HG03060 (cell line): ENCODE measurements around the gene AVP.
"Not testable (repeated sequence)": the region's sequence is repeated elsewhere in the genome, so short reads cannot be mapped to it uniquely, and the experiment has no call there.

Source experiments
- ATAC-seq: cut with Tn5 transposase; IDR thresholded peaks from one replicate; pipeline ENCODE4 v1.9.1; 2021; ENCODE audit warnings: low read depth, moderate number of reproducible peaks; ENCODE audit not compliant: unreplicated experiment

AVP gene

GRCh38 chr20:3084283-3084985 lies at the start of gene AVP:
Gene AVP (minus strand): TSS chr20:3084724. CDS start chr20:3084674, 50 bp downstream.
- ATAC-seq: no peak

GRCh38 chr20:3134151-3134550 lies 49.6 kb upstream of the AVP start:
- ATAC-seq: no peak

GRCh38 chr20:3133155-3133554 lies 48.6 kb upstream of the AVP start:
- ATAC-seq: no peak

GRCh38 chr20:3130051-3130600 lies 45.6 kb upstream of the AVP start:
- no peak for ATAC-seq

- no peak for ATAC-seq
Observed at GRCh38 chr20:3129094-3129493, 44.6 kb upstream of the AVP start.

GRCh38 chr20:3128275-3128984 lies 43.9 kb upstream of the AVP start:
- ATAC-seq: no peak

- no peak for ATAC-seq
Observed at GRCh38 chr20:3126527-3126859, 42.0 kb upstream of the AVP start.

- ATAC-seq: not testable (repeated sequence)
Observed at GRCh38 chr20:3125776-3126526, 41.4 kb upstream of the AVP start.

- not testable (repeated sequence) for ATAC-seq
Observed at GRCh38 chr20:3124773-3125560, 40.4 kb upstream of the AVP start.

- not testable (repeated sequence) for ATAC-seq
Observed at GRCh38 chr20:3124163-3124562, 39.6 kb upstream of the AVP start.

- no peak for ATAC-seq
Observed at GRCh38 chr20:3123542-3123941, 39.0 kb upstream of the AVP start.

- no peak for ATAC-seq
Observed at GRCh38 chr20:3121955-3122610, 37.6 kb upstream of the AVP start.

GRCh38 chr20:3121271-3121911 lies 36.9 kb upstream of the AVP start:
- no peak for ATAC-seq

- no peak for ATAC-seq
Observed at GRCh38 chr20:3119044-3119443, 34.5 kb upstream of the AVP start.

- not testable (repeated sequence) for ATAC-seq
Observed at GRCh38 chr20:3117839-3118379, 33.4 kb upstream of the AVP start.

- ATAC-seq: no peak
Observed at GRCh38 chr20:3116341-3116740, 31.8 kb upstream of the AVP start.

- no peak for ATAC-seq
Observed at GRCh38 chr20:3115190-3116107, 30.9 kb upstream of the AVP start.

GRCh38 chr20:3111995-3112394 lies 27.5 kb upstream of the AVP start:
- no peak for ATAC-seq
